Cerebellar nuclear complex (tissue), 1 donor: ENCODE measurements around the gene PCDHA3.
"Not testable (repeated sequence)": the region's sequence is repeated elsewhere in the genome, so short reads cannot be mapped to it uniquely, and the experiment has no call there.

Experiments used
- DNase-seq, 2 experiments: peaks; one replicate each; lab custom pipeline; 2025; lab: John Stamatoyannopoulos, UW

Gene PCDHA3

GRCh38 chr5:140800816-140801493, at the start of gene PCDHA3:
PCDHA3 (plus strand) TSS chr5:140801057.
- no peak for DNase-seq

GRCh38 chr5:140753561-140753960, 47.3 kb upstream of the PCDHA3 start:
- DNase-seq = no peak

GRCh38 chr5:140764177-140764973, 36.5 kb upstream of the PCDHA3 start:
- DNase-seq = no peak

- no peak for DNase-seq
Measured at GRCh38 chr5:140767444-140767843, 33.4 kb upstream of the PCDHA3 start.

GRCh38 chr5:140780512-140780911, 20.3 kb upstream of the PCDHA3 start:
- no peak for DNase-seq

GRCh38 chr5:140785905-140786686, 14.8 kb upstream of the PCDHA3 start, which contains the start of gene PCDHA1:
PCDHA1 (plus strand) TSS chr5:140786140.
- no peak for DNase-seq

GRCh38 chr5:140787422-140787821, 13.4 kb upstream of the PCDHA3 start:
- not testable (repeated sequence) for DNase-seq

- DNase-seq = not testable (repeated sequence)
Measured at GRCh38 chr5:140787849-140788504, 12.9 kb upstream of the PCDHA3 start.

GRCh38 chr5:140791089-140791488, 9.8 kb upstream of the PCDHA3 start:
- no peak for DNase-seq

- DNase-seq = no peak
Measured at GRCh38 chr5:140794595-140795258, 6.1 kb upstream of the PCDHA3 start, which contains the start of gene PCDHA2. PCDHA2 (plus strand) TSS chr5:140794852.

GRCh38 chr5:140795259-140795641, 5.6 kb upstream of the PCDHA3 start:
- no peak for DNase-seq

- not testable (repeated sequence) for DNase-seq
Measured at GRCh38 chr5:140796072-140796717, 4.7 kb upstream of the PCDHA3 start.

GRCh38 chr5:140796718-140797095, 4.2 kb upstream of the PCDHA3 start:
- DNase-seq = no peak

- no peak for DNase-seq
Measured at GRCh38 chr5:140801494-140801841, 611 bp downstream of the PCDHA3 start.

GRCh38 chr5:140802381-140802780, 1.5 kb downstream of the PCDHA3 start:
- DNase-seq = not testable (repeated sequence)

GRCh38 chr5:140802781-140803271, 2.0 kb downstream of the PCDHA3 start:
- no peak for DNase-seq

GRCh38 chr5:140806834-140807775, 6.2 kb downstream of the PCDHA3 start, which contains the start of gene PCDHA4:
PCDHA4 (plus strand) TSS chr5:140807068.
- DNase-seq = no peak

- not testable (repeated sequence) for DNase-seq
Measured at GRCh38 chr5:140808241-140808888, 7.5 kb downstream of the PCDHA3 start.

GRCh38 chr5:140808889-140809291, 8.0 kb downstream of the PCDHA3 start:
- no peak for DNase-seq
